ENCODE measurements around the gene KAT2A.

DNA sequence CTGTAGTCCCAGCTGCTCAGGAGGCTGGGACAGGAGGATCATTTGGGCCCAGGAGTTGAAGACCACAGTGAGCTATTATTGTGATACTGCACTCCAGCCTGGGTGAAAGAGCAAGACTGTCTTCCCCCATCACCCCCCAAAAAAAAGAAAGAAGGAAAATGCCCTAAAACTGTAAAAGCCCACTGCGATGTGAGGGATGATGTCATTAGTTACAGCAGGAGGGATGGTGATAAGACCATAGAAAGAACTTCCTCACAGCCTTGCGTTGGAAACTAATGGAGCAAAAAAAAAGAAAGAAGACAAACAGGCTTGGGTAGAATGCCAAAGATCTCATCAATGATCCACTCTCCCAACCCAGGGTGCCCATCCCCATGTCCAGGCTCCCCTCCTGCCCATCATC lies 41.6 kb downstream of the KAT2A start:
- TF ChIP-seq CTCF (IDR thresholded peaks at IDR 0.05; ENCODE audit: low read depth, low read length): no peak
- TF ChIP-seq EZH2phosphoT487 (IDR thresholded peaks at IDR 0.05; ENCODE audit: low read depth): no peak
